Measurements from ENCODE around the gene P4HTM.
"Not testable (repeated sequence)": the region's sequence is repeated elsewhere in the genome, so short reads cannot be mapped to it uniquely, and the experiment has no call there.

P4HTM gene

GRCh38 chr3:49008627-49009026 is 18.6 kb downstream of the P4HTM start:
- H3K36me3 ChIP-seq (ENCODE audit: control insufficient read depth in 2 of 2, insufficient read depth in 2 of 2, low read length in 2 of 2), result peaks cover 13 to 18% of the 10 kb centered on the region in 2 donors
- not testable (repeated sequence) for H3K9ac ChIP-seq (ENCODE audit: low read length in 2 of 2); H3K27me3 ChIP-seq (ENCODE audit: control insufficient read depth in 1 of 2, insufficient read depth in 2 of 2, low read length in 2 of 2); H3K9me3 ChIP-seq (ENCODE audit: control insufficient read depth in 2 of 2, low read length in 2 of 2)
- H3K27ac ChIP-seq (ENCODE audit: low read length), result peak overlapping the region; percentile 97
- H3K4me3 ChIP-seq (ENCODE audit: low read length in 2 of 2), result peak overlapping the region in 1 of 2 donors; percentile 95
- H3K4me1 ChIP-seq (ENCODE audit: control insufficient read depth, insufficient read depth, low read length), result peaks cover 28% of the 10 kb centered on the region

GRCh38 chr3:49009396-49009795 is 19.4 kb downstream of the P4HTM start:
- peaks cover 28% of the 10 kb centered on the region for H3K4me1 ChIP-seq (ENCODE audit: control insufficient read depth, insufficient read depth, low read length)

GRCh38 chr3:49012441-49013017 is 22.5 kb downstream of the P4HTM start:
- Histone ChIP-seq H3K9me3 (ENCODE audit: control insufficient read depth in 2 of 2, low read length in 2 of 2) (no peaks in the 10 kb centered on the region), H3K27ac (ENCODE audit: low read length) (no peak overlapping the region), H3K36me3 (ENCODE audit: control insufficient read depth in 2 of 2, insufficient read depth in 2 of 2, low read length in 2 of 2) (peaks cover 37 to 43% of the 10 kb centered on the region in 2 donors), H3K27me3 (ENCODE audit: control insufficient read depth in 1 of 2, insufficient read depth in 2 of 2, low read length in 2 of 2) (no peaks in the 10 kb centered on the region), H3K9ac (ENCODE audit: low read length in 2 of 2) (no peak overlapping the region), H3K4me3 (ENCODE audit: low read length in 2 of 2) (no peak overlapping the region), H3K4me1 (ENCODE audit: control insufficient read depth, insufficient read depth, low read length) (peaks cover 27% of the 10 kb centered on the region)

More at GRCh38 chr3:49009396-49009795, 19.4 kb downstream of the P4HTM start:
- Histone ChIP-seq H3K27me3 (ENCODE audit: control insufficient read depth in 1 of 2, insufficient read depth in 2 of 2, low read length in 2 of 2) (no peaks in the 10 kb centered on the region), H3K4me3 (ENCODE audit: low read length in 2 of 2) (no peak overlapping the region), H3K36me3 (ENCODE audit: control insufficient read depth in 2 of 2, insufficient read depth in 2 of 2, low read length in 2 of 2) (peaks cover 16 to 23% of the 10 kb centered on the region in 2 donors), H3K9ac (ENCODE audit: low read length in 2 of 2) (no peak overlapping the region), H3K9me3 (ENCODE audit: control insufficient read depth in 2 of 2, low read length in 2 of 2) (no peaks in the 10 kb centered on the region), H3K27ac (ENCODE audit: low read length) (no peak overlapping the region)

- no peaks in the 10 kb centered on the region for H3K9me3 ChIP-seq (ENCODE audit: control insufficient read depth in 2 of 2, low read length in 2 of 2)
- H3K4me1 ChIP-seq (ENCODE audit: control insufficient read depth, insufficient read depth, low read length), result peaks cover 29% of the 10 kb centered on the region
- no peaks in the 10 kb centered on the region for H3K27me3 ChIP-seq (ENCODE audit: control insufficient read depth in 1 of 2, insufficient read depth in 2 of 2, low read length in 2 of 2)
- no peak overlapping the region for H3K27ac ChIP-seq (ENCODE audit: low read length)
- peaks cover 37 to 43% of the 10 kb centered on the region in 2 donors for H3K36me3 ChIP-seq (ENCODE audit: control insufficient read depth in 2 of 2, insufficient read depth in 2 of 2, low read length in 2 of 2)
- no peak overlapping the region for H3K9ac ChIP-seq (ENCODE audit: low read length in 2 of 2)
- H3K4me3 ChIP-seq (ENCODE audit: low read length in 2 of 2), result no peak overlapping the region
These were observed 23.2 kb downstream of the P4HTM start for GRCh38 chr3:49013113-49013737.

- no peak overlapping the region for H3K9ac ChIP-seq (ENCODE audit: low read length in 2 of 2)
These were observed 24.0 kb downstream of the P4HTM start for GRCh38 chr3:49013738-49014660.

GRCh38 chr3:49015072-49015471 is 25.0 kb downstream of the P4HTM start:
- Histone ChIP-seq H3K9me3 (ENCODE audit: control insufficient read depth in 2 of 2, low read length in 2 of 2) (no peaks in the 10 kb centered on the region), H3K36me3 (ENCODE audit: control insufficient read depth in 2 of 2, insufficient read depth in 2 of 2, low read length in 2 of 2) (peaks cover 37 to 40% of the 10 kb centered on the region in 2 donors), H3K4me3 (ENCODE audit: low read length in 2 of 2) (no peak overlapping the region), H3K27ac (ENCODE audit: low read length) (no peak overlapping the region), H3K27me3 (ENCODE audit: control insufficient read depth in 1 of 2, insufficient read depth in 2 of 2, low read length in 2 of 2) (no peaks in the 10 kb centered on the region), H3K9ac (ENCODE audit: low read length in 2 of 2) (no peak overlapping the region), H3K4me1 (ENCODE audit: control insufficient read depth, insufficient read depth, low read length) (peaks cover 38% of the 10 kb centered on the region)

More at GRCh38 chr3:49013738-49014660, 24.0 kb downstream of the P4HTM start:
- H3K4me1 ChIP-seq (ENCODE audit: control insufficient read depth, insufficient read depth, low read length), result peaks cover 33% of the 10 kb centered on the region
- no peaks in the 10 kb centered on the region for H3K27me3 ChIP-seq (ENCODE audit: control insufficient read depth in 1 of 2, insufficient read depth in 2 of 2, low read length in 2 of 2)
- H3K36me3 ChIP-seq (ENCODE audit: control insufficient read depth in 2 of 2, insufficient read depth in 2 of 2, low read length in 2 of 2), result peaks cover 37 to 43% of the 10 kb centered on the region in 2 donors
- H3K27ac ChIP-seq (ENCODE audit: low read length), result no peak overlapping the region
- no peaks in the 10 kb centered on the region for H3K9me3 ChIP-seq (ENCODE audit: control insufficient read depth in 2 of 2, low read length in 2 of 2)
- H3K4me3 ChIP-seq (ENCODE audit: low read length in 2 of 2), result no peak overlapping the region

- no peak overlapping the region for H3K27ac ChIP-seq (ENCODE audit: low read length)
- H3K4me1 ChIP-seq (ENCODE audit: control insufficient read depth, insufficient read depth, low read length), result peaks cover 45% of the 10 kb centered on the region
- H3K36me3 ChIP-seq (ENCODE audit: control insufficient read depth in 2 of 2, insufficient read depth in 2 of 2, low read length in 2 of 2), result peaks cover 37 to 40% of the 10 kb centered on the region in 2 donors
- no peak overlapping the region for H3K9ac ChIP-seq (ENCODE audit: low read length in 2 of 2)
- H3K9me3 ChIP-seq (ENCODE audit: control insufficient read depth in 2 of 2, low read length in 2 of 2), result no peaks in the 10 kb centered on the region
- no peaks in the 10 kb centered on the region for H3K27me3 ChIP-seq (ENCODE audit: control insufficient read depth in 1 of 2, insufficient read depth in 2 of 2, low read length in 2 of 2)
- H3K4me3 ChIP-seq (ENCODE audit: low read length in 2 of 2), result no peak overlapping the region
These were observed 25.7 kb downstream of the P4HTM start for GRCh38 chr3:49015765-49016164.

GRCh38 chr3:49016414-49017228 is 26.6 kb downstream of the P4HTM start:
- H3K4me3 ChIP-seq (ENCODE audit: low read length in 2 of 2), result no peak overlapping the region
- no peak overlapping the region for H3K9ac ChIP-seq (ENCODE audit: low read length in 2 of 2)
- H3K27me3 ChIP-seq (ENCODE audit: control insufficient read depth in 1 of 2, insufficient read depth in 2 of 2, low read length in 2 of 2), result no peaks in the 10 kb centered on the region
- no peaks in the 10 kb centered on the region for H3K9me3 ChIP-seq (ENCODE audit: control insufficient read depth in 2 of 2, low read length in 2 of 2)
- H3K4me1 ChIP-seq (ENCODE audit: control insufficient read depth, insufficient read depth, low read length), result peaks cover 50% of the 10 kb centered on the region
- H3K27ac ChIP-seq (ENCODE audit: low read length), result peak overlapping the region; percentile 11
- H3K36me3 ChIP-seq (ENCODE audit: control insufficient read depth in 2 of 2, insufficient read depth in 2 of 2, low read length in 2 of 2), result peaks cover 37 to 40% of the 10 kb centered on the region in 2 donors

GRCh38 chr3:49017229-49017970 is 27.4 kb downstream of the P4HTM start:
- H3K9ac ChIP-seq (ENCODE audit: low read length in 2 of 2), result peak overlapping the region; percentile 73 to 74
- peaks cover 31 to 36% of the 10 kb centered on the region in 2 donors for H3K36me3 ChIP-seq (ENCODE audit: control insufficient read depth in 2 of 2, insufficient read depth in 2 of 2, low read length in 2 of 2)
- peak overlapping the region; percentile 49 for H3K27ac ChIP-seq (ENCODE audit: low read length)
- no peaks in the 10 kb centered on the region for H3K9me3 ChIP-seq (ENCODE audit: control insufficient read depth in 2 of 2, low read length in 2 of 2)
- peak overlapping the region; percentile 82 to 88 for H3K4me3 ChIP-seq (ENCODE audit: low read length in 2 of 2)
- H3K4me1 ChIP-seq (ENCODE audit: control insufficient read depth, insufficient read depth, low read length), result peaks cover 48% of the 10 kb centered on the region
- H3K27me3 ChIP-seq (ENCODE audit: control insufficient read depth in 1 of 2, insufficient read depth in 2 of 2, low read length in 2 of 2), result no peaks in the 10 kb centered on the region
